SH-SY5Y (cell line): ENCODE data around the gene ZNF358.

Experiments used
- GATA2 ChIP-seq: IDR thresholded peaks from 2 replicates; pipeline ENCODE4 v1.6.1; 2011; ENCODE audit warnings: mild to moderate bottlenecking, low read depth, low read length
- GATA3 ChIP-seq: IDR thresholded peaks from 2 replicates; pipeline ENCODE4 v1.6.1; 2011; ENCODE audit warnings: low read depth, mild to moderate bottlenecking, low read length, moderate library complexity

ZNF358 gene

GRCh38 chr19:7529610-7530490 lies 13.9 kb downstream of the ZNF358 start:
- TF ChIP-seq GATA2 (no peak), GATA3 (no peak)

DNA sequence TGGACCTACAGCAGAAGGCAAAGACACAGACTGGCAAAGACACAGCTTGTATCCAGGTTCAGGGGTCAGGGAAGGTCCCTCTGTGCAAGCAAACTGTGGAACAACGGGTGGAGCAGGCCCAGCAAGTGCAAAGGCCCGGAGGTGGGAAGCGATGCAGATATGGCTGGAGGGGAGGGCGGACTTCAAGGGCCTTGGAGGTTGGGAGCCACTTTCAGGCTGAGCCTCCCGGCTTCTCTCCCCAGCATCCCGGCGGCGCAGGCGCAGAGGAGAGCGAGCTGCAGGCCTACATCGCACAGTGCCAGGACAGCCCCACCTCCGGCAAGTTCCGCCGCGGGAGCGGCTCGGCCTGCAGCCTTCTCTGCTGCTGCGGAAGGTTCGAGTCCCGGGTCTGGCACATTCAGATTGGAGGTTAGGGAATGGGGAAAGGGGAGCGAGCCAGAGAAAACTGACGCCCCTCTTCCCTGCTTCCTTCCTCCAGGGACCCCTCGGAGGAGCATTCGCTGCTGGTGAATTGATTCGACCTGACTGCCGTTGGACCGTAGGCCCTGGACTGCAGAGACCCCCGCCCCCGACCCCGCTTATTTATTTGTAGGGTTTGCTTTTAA lies 17.5 kb downstream of the ZNF358 start:
- TF ChIP-seq GATA3 (no peak), GATA2 (no peak)

DNA sequence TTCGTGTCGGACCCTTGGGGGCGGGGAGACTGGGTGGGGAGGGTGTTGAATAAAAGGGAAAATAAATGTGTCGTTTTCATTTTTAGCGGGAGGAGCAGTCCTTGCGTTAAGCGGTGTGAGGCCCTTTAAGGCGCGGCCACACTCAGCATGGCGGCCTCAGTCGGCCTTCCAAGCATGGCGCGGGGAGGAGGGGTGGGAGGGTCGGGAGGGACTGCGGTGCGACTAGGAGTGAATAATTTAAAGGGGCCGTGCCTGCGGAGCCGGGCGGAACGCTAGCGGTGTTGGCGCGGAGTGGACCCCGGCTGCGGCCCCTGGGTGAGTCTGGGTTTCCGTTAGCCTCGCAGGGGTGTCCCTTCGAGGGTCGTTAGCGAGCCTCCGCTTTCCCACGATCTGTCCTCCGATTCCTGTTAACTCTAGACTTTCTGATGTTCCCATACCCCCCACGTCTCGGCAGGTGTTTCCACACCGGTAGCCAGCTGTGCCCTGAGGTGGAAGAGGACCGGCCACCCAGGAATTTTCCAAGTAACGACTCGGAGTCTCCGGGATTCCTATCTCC lies 18.1 kb downstream of the ZNF358 start:
- no peak for TF ChIP-seq GATA2
- TF ChIP-seq GATA3, result no peak

DNA sequence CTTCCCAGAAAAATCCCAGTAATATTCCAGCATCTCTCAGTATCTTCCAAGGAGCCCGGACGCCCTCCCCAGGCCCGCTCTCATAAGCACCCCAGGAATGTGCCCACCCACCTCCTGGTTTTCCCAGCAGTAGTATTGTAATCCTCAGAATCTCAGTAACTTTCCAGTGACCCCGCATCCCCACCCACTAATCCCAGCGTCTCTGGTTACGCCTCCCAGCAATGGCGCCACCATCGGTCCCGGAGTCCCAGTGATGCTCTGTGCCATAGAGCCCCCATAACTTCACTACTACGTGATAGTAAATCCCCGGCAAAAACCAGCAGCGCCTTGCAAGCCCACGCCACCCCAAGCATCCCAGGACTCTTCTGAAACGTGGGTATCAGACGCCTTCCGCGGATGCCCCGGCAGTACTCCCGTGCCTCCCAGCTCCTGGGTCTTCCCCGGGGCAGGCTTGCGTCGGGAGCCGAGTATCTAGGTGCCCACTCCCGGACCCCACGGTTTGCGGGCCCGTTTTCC lies 18.7 kb downstream of the ZNF358 start:
- TF ChIP-seq GATA3 (no peak), GATA2 (no peak)

GRCh38 chr19:7535047-7535997 lies 19.4 kb downstream of the ZNF358 start, which contains the start of gene PNPLA6:
Gene PNPLA6 (plus strand): TSS chr19:7535717. CDS start chr19:7535789, 72 bp downstream.
- TF ChIP-seq GATA2 (peak; percentile 49; the same call in 1 of the 2 replicates), GATA3 (no peak)

GRCh38 chr19:7535998-7536695 lies 20.2 kb downstream of the ZNF358 start:
- TF ChIP-seq GATA3, result no peak
- no peak for TF ChIP-seq GATA2

DNA sequence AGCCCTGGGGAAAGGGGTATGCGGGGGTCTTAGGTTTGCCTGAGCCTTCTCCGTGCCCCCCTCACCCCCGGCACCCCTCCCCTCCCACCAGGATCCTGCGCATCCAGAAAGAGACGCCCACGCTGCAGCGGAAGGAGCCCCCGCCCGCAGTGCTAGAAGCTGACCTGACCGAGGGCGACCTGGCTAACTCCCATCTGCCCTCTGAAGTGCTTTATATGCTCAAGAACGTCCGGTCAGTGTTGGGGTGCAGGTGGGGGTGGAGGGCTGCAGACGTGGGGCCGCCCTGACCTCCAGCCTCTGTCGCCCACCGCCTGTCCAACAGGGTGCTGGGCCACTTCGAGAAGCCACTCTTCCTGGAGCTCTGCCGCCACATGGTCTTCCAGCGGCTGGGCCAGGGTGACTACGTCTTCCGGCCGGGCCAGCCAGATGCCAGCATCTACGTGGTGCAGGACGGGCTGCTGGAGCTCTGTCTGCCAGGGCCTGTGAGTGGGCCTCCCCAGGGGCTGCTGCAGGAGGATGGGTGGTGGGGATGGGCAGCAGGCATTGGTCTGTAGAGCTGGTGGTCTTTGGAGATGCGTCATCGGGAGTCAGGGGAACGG lies 24.0 kb downstream of the ZNF358 start:
- TF ChIP-seq GATA3 (no peak), GATA2 (no peak)

GRCh38 chr19:7540761-7541474 lies 25.0 kb downstream of the ZNF358 start:
- TF ChIP-seq GATA3, result no peak
- no peak for TF ChIP-seq GATA2

DNA sequence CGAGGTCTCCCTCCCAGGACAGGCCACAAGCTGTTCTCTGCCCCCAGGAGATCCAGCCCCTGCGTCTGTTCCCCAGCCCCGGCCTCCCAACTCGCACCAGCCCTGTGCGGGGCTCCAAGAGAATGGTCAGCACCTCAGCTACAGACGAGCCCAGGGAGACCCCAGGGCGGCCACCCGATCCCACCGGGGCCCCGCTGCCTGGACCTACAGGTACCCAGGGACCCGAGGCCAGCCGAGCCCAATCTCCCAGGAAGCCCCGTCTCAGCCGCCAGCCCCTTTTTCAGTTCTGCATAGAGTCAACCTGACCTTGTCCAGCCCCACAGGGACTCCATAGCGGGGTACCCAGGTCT lies 25.5 kb downstream of the ZNF358 start:
- no peak for TF ChIP-seq GATA3

DNA sequence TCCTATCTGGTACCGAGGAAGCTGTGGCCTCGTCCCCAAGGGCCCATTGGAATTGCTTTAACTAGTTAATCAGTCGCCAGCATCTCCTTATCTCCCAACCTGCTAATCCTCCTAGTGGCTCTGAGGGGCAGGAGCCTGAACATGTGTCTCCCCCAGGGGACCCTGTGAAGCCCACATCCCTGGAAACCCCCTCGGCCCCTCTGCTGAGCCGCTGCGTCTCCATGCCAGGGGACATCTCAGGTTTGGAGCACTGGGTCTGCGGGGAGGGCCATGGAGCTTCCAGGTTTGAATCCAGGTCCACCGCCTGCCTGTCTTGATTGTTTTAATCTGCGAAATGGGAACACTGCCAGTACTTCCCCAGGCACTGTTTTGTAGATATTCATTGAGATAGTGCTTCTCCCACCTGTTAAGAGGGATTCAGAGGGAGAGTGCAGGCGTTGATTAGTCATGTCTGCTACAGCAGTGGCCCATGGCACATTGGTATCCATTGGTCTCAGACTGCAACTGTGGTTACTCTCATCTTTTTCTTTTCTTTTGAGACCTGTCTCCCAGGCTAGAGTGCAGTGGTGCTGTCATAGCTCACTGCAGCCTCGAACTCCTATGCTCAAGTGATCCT lies 26.0 kb downstream of the ZNF358 start:
- no peak for TF ChIP-seq GATA3
- no peak for TF ChIP-seq GATA2

DNA sequence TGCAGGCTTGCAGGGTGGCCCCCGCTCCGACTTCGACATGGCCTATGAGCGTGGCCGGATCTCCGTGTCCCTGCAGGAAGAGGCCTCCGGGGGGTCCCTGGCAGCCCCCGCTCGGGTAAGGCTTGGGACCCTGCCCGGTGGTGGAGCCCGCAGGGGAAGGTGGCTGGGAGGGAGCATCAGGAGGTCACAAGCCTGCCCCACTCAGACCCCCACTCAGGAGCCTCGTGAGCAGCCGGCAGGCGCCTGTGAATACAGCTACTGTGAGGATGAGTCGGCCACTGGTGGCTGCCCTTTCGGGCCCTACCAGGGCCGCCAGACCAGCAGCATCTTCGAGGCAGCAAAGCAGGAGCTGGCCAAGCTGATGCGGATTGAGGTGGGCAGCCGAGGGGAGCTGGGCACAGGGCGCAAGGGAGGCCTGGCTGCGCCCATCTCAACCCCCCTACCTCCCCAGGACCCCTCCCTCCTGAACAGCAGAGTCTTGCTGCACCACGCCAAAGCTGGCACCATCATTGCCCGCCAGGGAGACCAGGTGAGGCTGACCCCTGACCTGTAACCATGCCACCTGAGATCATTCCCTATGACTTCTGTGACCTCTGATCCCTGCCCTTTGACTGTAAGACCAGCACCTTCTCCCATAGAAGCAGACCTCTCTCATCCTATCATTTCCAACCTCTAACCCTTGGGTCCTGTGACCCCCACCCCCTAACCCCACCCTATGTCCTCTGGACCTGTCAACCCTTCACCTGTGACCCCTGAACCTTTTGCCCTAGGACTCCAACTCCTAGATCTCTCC lies 26.8 kb downstream of the ZNF358 start:
- no peak for TF ChIP-seq GATA2
- TF ChIP-seq GATA3, result no peak
